GM21526 (cell line): ENCODE data around the gene CFB.

ENCODE experiments used
- ATAC-seq: cut with Tn5 transposase; IDR thresholded peaks from one replicate; pipeline ENCODE4 v1.9.1; 2021; ENCODE audit warnings: moderate library complexity; ENCODE audit not compliant: unreplicated experiment, low FRiP score

CFB gene

GRCh38 chr6:31947864-31948263 is 2.0 kb downstream of the CFB start:
- no peak for ATAC-seq

GRCh38 chr6:31948306-31948705 is 2.4 kb downstream of the CFB start:
- no peak for ATAC-seq

DNA sequence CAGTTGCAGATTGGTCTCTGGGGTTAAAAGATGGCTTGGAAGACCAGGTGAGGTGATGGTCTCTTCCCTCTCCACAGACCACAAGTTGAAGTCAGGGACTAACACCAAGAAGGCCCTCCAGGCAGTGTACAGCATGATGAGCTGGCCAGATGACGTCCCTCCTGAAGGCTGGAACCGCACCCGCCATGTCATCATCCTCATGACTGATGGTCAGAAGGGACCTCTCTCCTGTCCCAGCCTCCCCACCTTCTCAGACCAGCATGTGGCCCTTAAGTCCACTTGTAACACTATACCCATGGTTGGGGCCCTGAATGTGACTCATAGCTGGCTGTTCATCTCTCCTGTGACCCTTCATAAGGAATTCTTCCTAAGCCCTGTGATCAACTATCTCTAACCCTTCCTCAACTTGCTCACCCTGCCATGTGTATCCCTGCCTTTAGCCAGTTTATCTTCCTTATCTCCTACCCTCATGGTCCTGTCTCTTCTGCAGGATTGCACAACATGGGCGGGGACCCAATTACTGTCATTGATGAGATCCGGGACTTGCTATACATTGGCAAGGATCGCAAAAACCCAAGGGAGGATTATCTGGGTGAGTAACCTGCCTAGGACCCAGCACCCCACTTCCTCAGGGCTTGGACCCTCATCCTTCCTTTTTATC is 3.0 kb downstream of the CFB start:
- ATAC-seq = no peak

DNA sequence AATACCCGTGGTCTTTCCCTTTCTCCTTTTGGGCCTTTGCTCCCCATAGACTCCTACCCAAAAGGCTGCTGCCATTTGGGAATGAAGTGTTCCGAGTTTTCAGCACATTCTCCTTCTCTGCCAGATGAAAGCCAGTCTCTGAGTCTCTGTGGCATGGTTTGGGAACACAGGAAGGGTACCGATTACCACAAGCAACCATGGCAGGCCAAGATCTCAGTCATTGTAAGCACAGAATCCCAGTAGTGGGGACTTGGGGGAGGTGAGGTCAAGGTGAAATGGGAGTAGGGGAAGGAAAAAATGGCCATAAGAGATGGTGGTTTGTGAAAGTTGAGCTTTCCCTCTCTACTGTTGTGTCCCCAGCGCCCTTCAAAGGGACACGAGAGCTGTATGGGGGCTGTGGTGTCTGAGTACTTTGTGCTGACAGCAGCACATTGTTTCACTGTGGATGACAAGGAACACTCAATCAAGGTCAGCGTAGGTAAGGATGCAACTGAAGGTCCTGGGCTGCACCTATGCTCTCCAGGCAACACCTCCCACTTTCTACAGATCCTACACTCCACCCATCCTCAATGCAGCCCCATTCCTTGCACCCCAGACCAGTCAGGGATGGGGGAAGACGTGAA is 4.1 kb downstream of the CFB start:
- ATAC-seq = no peak

GRCh38 chr6:31952140-31952805 is 6.4 kb downstream of the CFB start:
- ATAC-seq = no peak

- ATAC-seq = no peak
Observed at GRCh38 chr6:31952890-31953289, 7.0 kb downstream of the CFB start.

DNA sequence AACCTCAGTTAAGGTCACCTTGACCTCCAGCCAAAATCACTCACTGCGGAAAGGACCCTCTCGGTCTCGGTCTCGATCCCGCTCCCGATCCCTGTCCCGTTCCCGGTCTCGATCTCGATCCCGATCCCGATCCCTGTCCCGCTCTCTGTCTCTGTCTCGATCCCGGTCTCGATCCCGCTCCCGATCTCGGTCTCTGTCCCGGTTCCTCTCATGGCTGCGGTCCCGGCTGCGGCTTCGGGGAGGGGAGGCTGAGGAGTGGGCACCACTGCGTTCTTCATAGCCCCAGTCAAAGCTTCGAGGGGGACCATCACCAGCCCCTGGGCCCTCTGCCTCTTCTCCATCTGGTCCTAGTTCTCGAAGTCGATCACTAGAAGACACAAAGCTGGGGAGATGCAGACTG is 8.6 kb downstream of the CFB start:
- no peak for ATAC-seq

GRCh38 chr6:31956796-31957195 is 10.9 kb downstream of the CFB start:
- ATAC-seq = no peak

- peak; percentile 14 for ATAC-seq
Observed at GRCh38 chr6:31958412-31958740, 12.5 kb downstream of the CFB start.

DNA sequence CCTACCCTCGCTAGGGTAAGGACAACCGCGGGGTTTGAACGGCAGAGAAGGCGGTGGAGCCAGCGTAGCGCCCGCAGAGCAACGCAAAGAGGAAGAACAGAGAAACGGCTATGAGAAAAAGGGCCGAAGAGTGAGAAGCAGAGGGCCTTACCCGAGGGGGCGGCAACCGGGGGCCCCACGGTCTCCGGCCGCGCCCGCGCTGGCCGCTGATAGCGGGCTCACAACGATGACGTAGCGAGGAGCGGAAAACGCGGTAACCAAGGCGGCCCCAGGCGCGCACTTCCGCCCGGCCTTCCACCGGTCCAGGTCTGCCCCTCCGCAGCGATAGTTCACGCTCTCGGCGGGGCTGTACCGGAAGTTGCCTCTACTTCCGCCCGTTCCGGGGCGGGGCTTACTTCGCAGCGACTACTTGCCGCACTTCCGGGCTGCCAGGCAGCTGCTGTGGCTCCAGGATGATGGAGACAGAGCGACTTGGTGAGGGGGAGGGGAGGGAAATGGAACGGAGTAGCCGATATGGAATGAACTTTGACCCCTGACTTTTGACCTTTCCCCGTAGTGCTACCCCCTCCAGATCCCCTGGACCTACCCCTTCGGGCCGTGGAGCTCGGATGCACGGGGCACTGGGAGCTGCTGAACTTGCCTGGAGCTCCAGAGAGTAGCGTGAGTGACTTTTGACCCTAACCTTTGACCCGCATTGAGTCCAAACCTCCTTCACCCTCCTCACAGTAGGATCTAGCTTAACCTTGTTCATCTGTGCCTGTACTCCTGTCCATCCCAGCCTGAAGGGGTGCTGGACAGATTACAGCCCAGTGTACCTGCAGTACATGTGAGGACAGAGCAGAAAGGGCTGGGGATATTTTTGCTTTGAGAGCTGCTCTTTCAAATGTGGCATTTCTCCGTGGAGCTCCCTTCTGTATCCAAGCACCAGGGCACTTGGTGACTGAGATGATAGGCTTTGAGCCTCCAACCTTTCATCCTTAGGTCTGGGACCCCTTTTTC is 13.1 kb downstream of the CFB start, which contains the start of the genes NELFE and SKIC2:
Gene NELFE (minus strand): TSS at position 231 of the 999 bp plus-strand sequence. CDS start 525 bp downstream, outside the sequence.
Gene SKIC2 (plus strand): TSS at position 435 of the 999 bp plus-strand sequence. CDS start 18 bp downstream, at position 453.
- ATAC-seq = peak; percentile 82

GRCh38 chr6:31961616-31962015 is 15.7 kb downstream of the CFB start:
- ATAC-seq = no peak

DNA sequence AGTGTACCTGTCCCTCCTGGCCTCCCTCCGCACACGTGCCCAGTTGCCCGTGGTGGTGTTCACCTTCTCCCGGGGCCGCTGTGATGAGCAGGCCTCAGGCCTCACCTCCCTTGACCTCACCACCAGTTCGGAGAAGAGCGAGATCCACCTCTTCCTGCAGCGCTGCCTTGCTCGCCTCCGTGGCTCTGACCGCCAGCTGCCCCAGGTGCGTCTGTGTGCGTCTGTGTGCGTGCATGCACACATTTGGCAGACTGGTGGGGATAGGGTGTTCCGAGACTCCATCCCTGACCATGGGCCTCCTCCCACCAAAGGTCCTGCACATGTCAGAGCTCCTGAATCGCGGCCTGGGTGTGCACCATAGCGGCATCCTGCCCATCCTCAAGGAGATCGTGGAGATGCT is 18.0 kb downstream of the CFB start:
- ATAC-seq = no peak

DNA sequence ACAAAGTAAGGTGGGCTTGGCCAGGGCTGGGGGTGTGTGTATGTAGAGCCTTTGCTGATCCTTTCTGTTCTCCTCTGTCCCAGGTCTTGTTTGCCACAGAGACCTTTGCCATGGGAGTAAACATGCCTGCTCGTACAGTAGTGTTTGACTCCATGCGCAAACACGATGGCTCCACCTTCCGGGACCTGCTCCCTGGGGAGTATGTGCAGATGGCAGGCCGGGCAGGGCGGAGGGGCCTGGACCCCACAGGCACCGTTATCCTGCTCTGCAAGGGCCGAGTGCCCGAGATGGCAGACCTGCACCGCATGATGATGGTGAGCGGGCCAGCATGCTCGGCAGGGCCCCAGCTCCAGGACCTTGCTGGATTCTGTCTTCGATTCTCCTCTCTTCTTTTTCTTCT is 19.8 kb downstream of the CFB start:
- no peak for ATAC-seq

GRCh38 chr6:31966506-31966905 is 20.6 kb downstream of the CFB start:
- ATAC-seq = no peak

GRCh38 chr6:31966997-31967925 is 21.4 kb downstream of the CFB start:
- ATAC-seq = no peak

DNA sequence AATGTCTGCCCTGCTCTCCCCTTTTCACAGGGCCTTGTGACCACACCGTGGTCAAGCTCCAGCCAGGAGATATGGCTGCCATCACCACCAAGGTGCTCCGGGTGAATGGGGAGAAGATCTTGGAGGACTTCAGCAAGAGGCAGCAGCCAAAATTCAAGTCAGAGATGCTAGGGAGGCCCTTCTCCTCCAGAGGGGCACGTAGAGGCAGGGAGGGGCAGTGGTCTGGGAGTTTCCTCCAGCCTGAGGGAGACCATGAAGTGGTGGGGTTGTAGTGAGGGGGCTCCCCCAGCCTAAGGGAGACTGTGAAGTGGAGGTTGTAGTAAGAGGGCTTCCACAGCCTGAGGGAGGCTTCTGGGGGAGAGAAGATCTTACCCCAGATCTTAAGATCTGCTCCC is 22.0 kb downstream of the CFB start:
- ATAC-seq = no peak

- ATAC-seq = no peak
Observed at GRCh38 chr6:31968326-31968725, 22.4 kb downstream of the CFB start.

DNA sequence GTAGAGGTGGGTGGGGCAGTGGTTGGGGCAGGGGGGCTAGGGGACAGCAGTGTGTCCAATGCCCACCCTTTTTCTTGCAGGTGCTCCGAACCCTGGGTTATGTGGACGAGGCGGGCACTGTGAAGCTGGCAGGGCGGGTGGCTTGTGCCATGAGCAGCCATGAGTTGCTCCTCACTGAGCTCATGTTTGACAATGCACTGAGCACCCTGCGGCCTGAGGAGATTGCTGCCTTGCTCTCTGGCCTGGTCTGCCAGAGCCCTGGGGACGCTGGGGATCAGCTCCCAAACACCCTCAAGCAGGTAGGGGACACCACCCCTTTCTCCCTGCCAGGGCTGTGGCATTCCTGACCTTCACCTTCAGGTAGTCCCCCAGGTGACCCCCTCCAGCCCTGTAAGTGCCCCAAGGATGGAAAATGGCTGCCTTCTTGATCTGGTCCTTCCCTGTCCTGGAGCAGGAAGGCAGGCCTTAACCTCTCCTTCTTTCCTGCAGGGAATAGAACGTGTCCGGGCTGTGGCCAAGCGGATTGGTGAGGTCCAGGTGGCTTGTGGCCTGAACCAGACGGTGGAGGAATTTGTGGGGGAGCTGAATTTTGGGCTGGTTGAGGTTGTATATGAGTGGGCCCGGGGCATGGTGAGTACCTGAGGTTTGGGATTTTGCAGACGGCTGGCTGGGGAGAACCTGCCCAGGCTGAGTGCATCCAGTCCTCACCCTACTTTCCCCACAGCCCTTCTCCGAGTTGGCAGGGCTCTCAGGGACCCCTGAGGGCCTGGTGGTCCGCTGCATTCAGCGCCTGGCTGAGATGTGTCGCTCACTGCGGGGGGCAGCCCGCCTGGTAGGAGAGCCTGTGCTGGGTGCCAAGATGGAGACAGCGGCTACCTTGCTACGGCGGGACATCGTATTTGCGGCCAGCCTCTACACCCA is 23.2 kb downstream of the CFB start:
- ATAC-seq = no peak
